GM23338 (cell line): ENCODE data around the gene FHIT. TPM values are rescaled to one million over a fixed set of nuclear protein-coding genes. Genes with fewer than 3 reads are reported as not detected.

Experiments
- ATAC-seq: fragments of 200-7000 bp; cut with Tn5 transposase; 3 replicates; pipeline ENCODE4 v1.9.1; 2020
- DNase-seq: peaks from one replicate; pipeline ENCODE4 v3.0.0-alpha.2; 2015; ENCODE audit warnings: low spot score
- H2AFZ ChIP-seq: fragments of 200-600 bp; sonication (generic); 2 replicates; pipeline ENCODE4 v1.8.0; 2016; ENCODE audit warnings: antibody characterized with exemption, mild to moderate bottlenecking, moderate library complexity
- H3F3A ChIP-seq: fragments of 200-600 bp; sonication (generic); replicated peaks from 2 replicates; pipeline ENCODE4 v1.8.0; 2017; ENCODE audit warnings: antibody characterized with exemption, mixed run types, low read depth
- H3K27ac ChIP-seq: fragments of 200-600 bp; sonication (generic); 2 replicates; pipeline ENCODE4 v1.6.1; 2016; ENCODE audit warnings: low read depth
- H3K27me3 ChIP-seq: fragments of 200-600 bp; sonication (generic); 2 replicates; pipeline ENCODE4 v1.8.0; 2016; ENCODE audit warnings: mild to moderate bottlenecking, mixed run types, moderate library complexity; ENCODE audit not compliant: insufficient read depth
- H3K36me3 ChIP-seq: fragments of 200-600 bp; sonication (generic); 2 replicates; pipeline ENCODE4 v1.8.0; 2016; ENCODE audit warnings: mild to moderate bottlenecking; ENCODE audit not compliant: insufficient read depth
- H3K4me1 ChIP-seq: fragments of 200-600 bp; sonication (generic); 2 replicates; pipeline ENCODE4 v1.8.0; 2016; ENCODE audit warnings: mild to moderate bottlenecking, moderate library complexity; ENCODE audit not compliant: insufficient read depth
- H3K4me2 ChIP-seq: fragments of 200-600 bp; sonication (generic); 2 replicates; pipeline ENCODE4 v1.7.1; 2017; ENCODE audit warnings: mixed run types
- H3K4me3 ChIP-seq: fragments of 200-600 bp; sonication (generic); 2 replicates; pipeline ENCODE4 v1.6.1; 2016; ENCODE audit warnings: mixed run types
- H3K79me2 ChIP-seq: fragments of 200-600 bp; sonication (generic); replicated peaks from 2 replicates; pipeline ENCODE4 v1.8.0; 2017; ENCODE audit warnings: mild to moderate bottlenecking; ENCODE audit not compliant: insufficient read depth
- H3K9me2 ChIP-seq: fragments of 200-600 bp; sonication (generic); 2 replicates; pipeline ENCODE4 v1.8.0; 2017; ENCODE audit not compliant: insufficient read depth
- H4K20me1 ChIP-seq: fragments of 200-600 bp; sonication (generic); replicated peaks from 2 replicates; pipeline ENCODE4 v1.8.0; 2017; ENCODE audit warnings: mild to moderate bottlenecking; ENCODE audit not compliant: insufficient read depth
- H3K27ac Mint-ChIP-seq: 2 replicates; pipeline ENCODE4 v1.8.0; 2020; ENCODE audit warnings: inconsistent platforms, mild to moderate bottlenecking, moderate library complexity, mixed read lengths
- H3K27me3 Mint-ChIP-seq: 3 replicates; pipeline ENCODE4 v1.8.0; 2022; ENCODE audit warnings: low read depth, mild to moderate bottlenecking, moderate library complexity, mixed read lengths, inconsistent platforms; ENCODE audit not compliant: insufficient read depth, poor library complexity
- H3K36me3 Mint-ChIP-seq: 3 replicates; pipeline ENCODE4 v1.8.0; 2021; ENCODE audit warnings: low read depth, mild to moderate bottlenecking, inconsistent platforms, moderate library complexity, mixed read lengths
- H3K4me1 Mint-ChIP-seq: 3 replicates; pipeline ENCODE4 v1.8.0; 2020; ENCODE audit warnings: mild to moderate bottlenecking, inconsistent platforms, mixed read lengths
- H3K4me3 Mint-ChIP-seq: 3 replicates; pipeline ENCODE4 v1.8.0; 2021; ENCODE audit warnings: moderate library complexity, mild to moderate bottlenecking, inconsistent platforms, mixed read lengths
- H3K9me3 Mint-ChIP-seq: 3 replicates; pipeline ENCODE4 v1.8.0; 2020; ENCODE audit warnings: moderate library complexity, mild to moderate bottlenecking, inconsistent platforms, mixed read lengths
- CREB1 ChIP-seq: fragments of 250-450 bp; sonication (Bioruptor Pico); IDR thresholded peaks from 2 replicates; pipeline ENCODE4 v1.5.0; 2020; ENCODE audit warnings: low read depth, mild to moderate bottlenecking, moderate library complexity
- CTCF ChIP-seq, 2 experiments: fragments of 200-600 bp in 1 of 2; sonication (generic) in 1 of 2; conservative IDR thresholded peaks; 2 replicates each; pipeline versions ENCODE4 v1.5.1 to v1.6.1; 2016 to 2017; ENCODE audit warnings: antibody characterized with exemption in 2 of 2, low read depth in 2 of 2, mild to moderate bottlenecking in 2 of 2, moderate library complexity in 1 of 2
- JUNB ChIP-seq: IDR thresholded peaks from one replicate; pipeline ENCODE4 v1.6.1; 2016; ENCODE audit warnings: antibody characterized with exemption; ENCODE audit not compliant: unreplicated experiment
- NANOG ChIP-seq: IDR thresholded peaks from 2 replicates; pipeline ENCODE4 v1.6.1; 2016; ENCODE audit warnings: antibody characterized with exemption, borderline replicate concordance
- POLR2AphosphoS5 ChIP-seq: IDR thresholded peaks from 2 replicates; pipeline ENCODE4 v1.6.1; 2016; ENCODE audit warnings: antibody characterized with exemption, low read depth
- STAT1 ChIP-seq: IDR thresholded peaks from one replicate; pipeline ENCODE4 v1.6.1; 2016; ENCODE audit warnings: antibody characterized with exemption; ENCODE audit not compliant: unreplicated experiment
- ZNF114 ChIP-seq: fragments of 250-450 bp; sonication (Bioruptor Pico); IDR thresholded peaks from 2 replicates; pipeline ENCODE4 v1.5.0; 2020; ENCODE audit warnings: mild to moderate bottlenecking, moderate library complexity
- ZNF331 ChIP-seq: fragments of 250-450 bp; sonication (Bioruptor Pico); IDR thresholded peaks from 2 replicates; pipeline ENCODE4 v1.5.0; 2020; ENCODE audit warnings: low read depth, mild to moderate bottlenecking, moderate library complexity
- polyA plus RNA-seq: library from polyadenylated mRNA; unstranded; fragments of >200 nt; fragmentation: Nextera tagmentation; extraction: Ambion mirVana; gene quantifications from 2 replicates; pipeline ENCODE4 v1.2.1, GENCODE V29; 2016
- total RNA-seq: library from RNA; depleted of rRNA; stranded (reverse); fragments of >200 nt; shearing (Covaris generic); gene quantifications from 2 replicates; pipeline ENCODE4 v1.2.3, GENCODE V29; 2014
- TF ChIP-seq, protein P1 (sequence below): IDR thresholded peaks from one replicate; pipeline ENCODE4 v1.6.1; 2018; ENCODE audit warnings: antibody characterized with exemption; ENCODE audit not compliant: unreplicated experiment

FHIT gene
- total and polyA plus RNA-seq, 2 experiments from 2014 or later, result 3.0 to 8.3 TPM

- Mint-ChIP-seq H3K27me3 (peaks cover 5% of the 10 kb centered on the region), H3K4me3 (peak overlapping the region; percentile 84), H3K9me3 (no peaks in the 10 kb centered on the region), H3K27ac (peak overlapping the region; percentile 25), H3K36me3 (no peaks in the 10 kb centered on the region), H3K4me1 (peaks cover 17% of the 10 kb centered on the region)
- Histone ChIP-seq H2AFZ (peak overlapping the region; percentile 80), H3F3A (peaks cover 6% of the 10 kb centered on the region; the same call in 1 of the 2 replicates), H3K36me3 (no peaks in the 10 kb centered on the region), H3K27me3 (no peaks in the 10 kb centered on the region), H3K9me2 (no peaks in the 10 kb centered on the region), H3K27ac (peak overlapping the region; percentile 68), H3K79me2 (no peaks in the 10 kb centered on the region), H3K4me1 (peaks cover 16% of the 10 kb centered on the region), H4K20me1 (no peaks in the 10 kb centered on the region), H3K4me3 (peak overlapping the region; percentile 49), H3K4me2 (peak overlapping the region; percentile 87)
- DNase-seq (peak; percentile 40), ATAC-seq (peak; percentile 18)
- TF ChIP-seq CTCF (conservative IDR thresholded peaks at IDR 0.05; ENCODE audit: low read depth in 2 of 2) (no peak), ZNF331 (CRISPR knock-in tag) (no peak), POLR2AphosphoS5 (no peak), CREB1 (CRISPR knock-in tag) (no peak), ZNF114 (CRISPR knock-in tag) (no peak), NANOG (no peak), STAT1 (no peak), JUNB (no peak)
- TF ChIP-seq, protein P1, sequence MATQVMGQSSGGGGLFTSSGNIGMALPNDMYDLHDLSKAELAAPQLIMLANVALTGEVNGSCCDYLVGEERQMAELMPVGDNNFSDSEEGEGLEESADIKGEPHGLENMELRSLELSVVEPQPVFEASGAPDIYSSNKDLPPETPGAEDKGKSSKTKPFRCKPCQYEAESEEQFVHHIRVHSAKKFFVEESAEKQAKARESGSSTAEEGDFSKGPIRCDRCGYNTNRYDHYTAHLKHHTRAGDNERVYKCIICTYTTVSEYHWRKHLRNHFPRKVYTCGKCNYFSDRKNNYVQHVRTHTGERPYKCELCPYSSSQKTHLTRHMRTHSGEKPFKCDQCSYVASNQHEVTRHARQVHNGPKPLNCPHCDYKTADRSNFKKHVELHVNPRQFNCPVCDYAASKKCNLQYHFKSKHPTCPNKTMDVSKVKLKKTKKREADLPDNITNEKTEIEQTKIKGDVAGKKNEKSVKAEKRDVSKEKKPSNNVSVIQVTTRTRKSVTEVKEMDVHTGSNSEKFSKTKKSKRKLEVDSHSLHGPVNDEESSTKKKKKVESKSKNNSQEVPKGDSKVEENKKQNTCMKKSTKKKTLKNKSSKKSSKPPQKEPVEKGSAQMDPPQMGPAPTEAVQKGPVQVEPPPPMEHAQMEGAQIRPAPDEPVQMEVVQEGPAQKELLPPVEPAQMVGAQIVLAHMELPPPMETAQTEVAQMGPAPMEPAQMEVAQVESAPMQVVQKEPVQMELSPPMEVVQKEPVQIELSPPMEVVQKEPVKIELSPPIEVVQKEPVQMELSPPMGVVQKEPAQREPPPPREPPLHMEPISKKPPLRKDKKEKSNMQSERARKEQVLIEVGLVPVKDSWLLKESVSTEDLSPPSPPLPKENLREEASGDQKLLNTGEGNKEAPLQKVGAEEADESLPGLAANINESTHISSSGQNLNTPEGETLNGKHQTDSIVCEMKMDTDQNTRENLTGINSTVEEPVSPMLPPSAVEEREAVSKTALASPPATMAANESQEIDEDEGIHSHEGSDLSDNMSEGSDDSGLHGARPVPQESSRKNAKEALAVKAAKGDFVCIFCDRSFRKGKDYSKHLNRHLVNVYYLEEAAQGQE, result no peak
These were observed 473 bp downstream of the FHIT start for GRCh38 chr3:61250784-61251173.

GRCh38 chr3:61248496-61248895 is 2.8 kb downstream of the FHIT start:
- peaks cover 32% of the 10 kb centered on the region for H3K4me1 Mint-ChIP-seq
- H3K9me3 Mint-ChIP-seq, result no peaks in the 10 kb centered on the region
- no peaks in the 10 kb centered on the region for H3K36me3 Mint-ChIP-seq
- no peak overlapping the region for H3K4me3 Mint-ChIP-seq
- H3K27ac Mint-ChIP-seq, result no peak overlapping the region
- H3K27ac ChIP-seq, result no peak overlapping the region
- H3K79me2 ChIP-seq, result no peaks in the 10 kb centered on the region
- no peak for ATAC-seq
- no peak for DNase-seq
- H3K4me2 ChIP-seq, result no peak overlapping the region
- H2AFZ ChIP-seq, result no peak overlapping the region
- H3F3A ChIP-seq, result peaks cover 6% of the 10 kb centered on the region; the same call in 1 of the 2 replicates
- no peaks in the 10 kb centered on the region for H3K9me2 ChIP-seq
- no peak overlapping the region for H3K4me3 ChIP-seq
- no peaks in the 10 kb centered on the region for H3K36me3 ChIP-seq
- no peaks in the 10 kb centered on the region for H4K20me1 ChIP-seq
- peaks cover 5% of the 10 kb centered on the region for H3K27me3 Mint-ChIP-seq
- H3K4me1 ChIP-seq, result peaks cover 16% of the 10 kb centered on the region
- H3K27me3 ChIP-seq, result no peaks in the 10 kb centered on the region
- TF ChIP-seq POLR2AphosphoS5, result no peak
